Measurements from ENCODE around the gene ARHGEF16.

GRCh38 chr1:3518756-3519155, 64.3 kb downstream of the ARHGEF16 start:
- no peak for TF ChIP-seq CTCF (IDR thresholded peaks at IDR 0.05; ENCODE audit: insufficient read depth, low read depth, low read length)
- no peak for TF ChIP-seq EZH2 (IDR thresholded peaks at IDR 0.05; ENCODE audit: insufficient read depth, low read length)
